Breast epithelium (tissue), 3 donors: Measurements from ENCODE around the gene MTUS2.

Source experiments
- CTCF ChIP-seq, 3 donors: fragments of 450-650 bp; IDR thresholded peaks; one replicate each; pipeline ENCODE4 v1.5.1; 2016 to 2017; ENCODE audit warnings: antibody characterized with exemption in 3 of 3, mild to moderate bottlenecking in 3 of 3, moderate library complexity in 3 of 3
- POLR2A ChIP-seq: fragments of 450-650 bp; IDR thresholded peaks from one replicate; pipeline ENCODE4 v1.6.1; 2016; ENCODE audit warnings: antibody characterized with exemption, mild to moderate bottlenecking, moderate library complexity
- POLR2AphosphoS5 ChIP-seq, 3 donors: sonication (generic); formaldehyde crosslinking; IDR thresholded peaks; one replicate each; pipeline ENCODE4 v1.6.1; 2017; ENCODE audit warnings: antibody characterized with exemption in 3 of 3

- TF ChIP-seq POLR2AphosphoS5 (IDR thresholded peaks at IDR 0.05): no peak
- TF ChIP-seq CTCF (IDR thresholded peaks at IDR 0.05): no peak
- no peak for TF ChIP-seq POLR2A
Measured at GRCh38 chr13:29067306-29067945, 247.3 kb downstream of the MTUS2 start.
